HepG2 (cell line): ENCODE results near the gene FXYD4. TPM values are rescaled to one million over a fixed set of nuclear protein-coding genes. Genes with fewer than 3 reads are reported as not detected.

Experiments
- ATAC-seq: fragments of 200-7000 bp; cut with Tn5 transposase; 3 replicates; pipeline ENCODE4 v1.9.1; 2020; ENCODE audit warnings: mild to moderate bottlenecking, moderate library complexity
- BruUV-seq: library from RNA; stranded (reverse); fragments of 400-500 nt; replicated peaks from 2 replicates; lab custom pipeline; 2021; lab: Mats Ljungman, UMichigan
- CTCF ChIA-PET: fragments of 300-600 bp; formaldehyde crosslinking; extraction: SDS; loops from one replicate; lab custom pipeline; 2021; ENCODE audit warnings: low total read pairs, inconsistent platforms, low intra/inter-chr PET ratio; lab: Yijun Ruan, JAX
- POLR2A ChIA-PET: fragments of 350-600 bp; sonication (Branson Sonifier 250); formaldehyde crosslinking; loops from one replicate; lab custom pipeline; 2020; ENCODE audit warnings: antibody characterized with exemption, inconsistent platforms; lab: Yijun Ruan, JAX
- DNase-seq: peaks from one replicate; pipeline ENCODE4 v3.0.0-alpha.2; 2015; ENCODE audit warnings: low spot score
- FAIRE-seq: peaks from 3 replicates; lab custom pipeline; 2011; peaks lifted over from hg19 to GRCh38; lab: Jason Lieb, UNC
- H2AFZ ChIP-seq: one replicate; pipeline ENCODE4 v1.6.1; 2011; ENCODE audit warnings: low read length, inconsistent platforms
- H3K27ac ChIP-seq: fragments of 300-600 bp; 3 replicates; pipeline ENCODE4 v1.8.0; 2011; ENCODE audit warnings: mixed run types, mild to moderate bottlenecking, mixed read lengths, low read length, inconsistent platforms; ENCODE audit not compliant: insufficient read depth; ENCODE audit errors: extremely low read length
- H3K27me3 ChIP-seq, 2 experiments: fragments of 200-600 bp in 1 of 2; 2 replicates in 1 of 2; 3 replicates in 1 of 2; pipeline versions ENCODE4 v1.6.0 to v1.8.0; 2011; ENCODE audit warnings: low read length in 2 of 2, mild to moderate bottlenecking in 2 of 2, moderate library complexity in 2 of 2, inconsistent platforms in 1 of 2; ENCODE audit not compliant: insufficient read depth in 2 of 2, control insufficient read depth in 1 of 2
- H3K36me3 ChIP-seq, 2 experiments: fragments of 200-600 bp in 1 of 2; replicated peaks in 1 of 2; 2 replicates in 1 of 2; 3 replicates in 1 of 2; pipeline versions ENCODE4 v1.5.1 to v1.8.0; 2011; ENCODE audit warnings: low read length in 2 of 2, inconsistent platforms in 1 of 2; ENCODE audit not compliant: insufficient read depth in 2 of 2, control insufficient read depth in 1 of 2
- H3K4me1 ChIP-seq: 2 replicates; pipeline ENCODE4 v1.5.1; 2012; ENCODE audit warnings: low read length, inconsistent platforms; ENCODE audit not compliant: insufficient read depth
- H3K4me2 ChIP-seq: 2 replicates; pipeline ENCODE4 v1.6.0; 2011; ENCODE audit warnings: low read depth, low read length, inconsistent platforms
- H3K4me3 ChIP-seq, 3 experiments: fragments of 200-600 bp in 1 of 3; sonication (generic), shearing (Covaris generic) in 1 of 3; replicated peaks in 1 of 3; 2 replicates each; pipeline ENCODE4 v1.5.1; 2011 to 2016; ENCODE audit warnings: low read length in 3 of 3, inconsistent platforms in 2 of 3, low read depth in 2 of 3, mild to moderate bottlenecking in 2 of 3, control low read depth in 1 of 3, mixed read lengths in 1 of 3; ENCODE audit not compliant: insufficient read depth in 1 of 3
- H3K79me2 ChIP-seq: one replicate; pipeline ENCODE4 v1.6.1; 2011; ENCODE audit warnings: low read length, inconsistent platforms; ENCODE audit not compliant: insufficient read depth
- H3K9ac ChIP-seq: 2 replicates; pipeline ENCODE4 v1.6.0; 2011; ENCODE audit warnings: mild to moderate bottlenecking, low read depth, low read length, inconsistent platforms; ENCODE audit not compliant: insufficient read depth
- H3K9me3 ChIP-seq: 2 replicates; pipeline ENCODE4 v1.5.1; 2012; ENCODE audit warnings: mild to moderate bottlenecking, low read length
- H4K20me1 ChIP-seq: 2 replicates; pipeline ENCODE4 v1.6.0; 2011; ENCODE audit warnings: inconsistent platforms, mild to moderate bottlenecking, low read length, moderate library complexity; ENCODE audit not compliant: insufficient read depth
- GABPA ChIP-seq, 2 experiments: IDR thresholded peaks; 2 replicates each; pipeline ENCODE4 v1.6.1; 2011 to 2016; ENCODE audit warnings: low read depth in 2 of 2, low read length in 1 of 2, missing biosample characterization in 1 of 2, missing genetic modification characterization in 1 of 2
- RFX1 ChIP-seq: fragments of 450-650 bp; IDR thresholded peaks from 2 replicates; pipeline ENCODE4 v1.6.1; 2017
- SMYD3 ChIP-seq: sonication (generic); formaldehyde crosslinking; IDR thresholded peaks from 2 replicates; pipeline ENCODE4 v1.8.1; 2023; ENCODE audit warnings: mild to moderate bottlenecking, missing genetic modification reagents
- TCF7 ChIP-seq: sonication (generic); IDR thresholded peaks from 2 replicates; pipeline ENCODE4 v1.6.1; 2016; ENCODE audit warnings: antibody characterized with exemption, low read depth
- ZBTB2 ChIP-seq: sonication (generic); formaldehyde crosslinking; IDR thresholded peaks from 2 replicates; pipeline ENCODE4 v1.8.0; 2022; ENCODE audit warnings: low read depth, missing genetic modification reagents
- ZMYM2 ChIP-seq: sonication (generic); formaldehyde crosslinking; IDR thresholded peaks from 2 replicates; pipeline ENCODE4 v1.8.0; 2022; ENCODE audit warnings: mild to moderate bottlenecking, missing genetic modification reagents
- ZNF792 ChIP-seq: IDR thresholded peaks from 2 replicates; pipeline ENCODE4 v1.6.1; 2016
- WGBS: methylation state at CpG from one replicate; pipeline ENCODE4 v1.1.6; 2017; ENCODE audit warnings: low lambda C conversion rate; 5-methylcytosine and 5-hydroxymethylcytosine counted together
- in situ Hi-C: cut with HindIII; loops from 2 replicates; pipeline ENCODE4 v1.10.0; 2017; ENCODE audit warnings: low pct_unique_long_range_greater_than_20kb; ENCODE audit not compliant: extremely low pct_ligation_motif_present
- intact Hi-C: fragments of 100-400 bp; cut with micrococcal nuclease; formaldehyde crosslinking; loops from one replicate; pipeline ENCODE4 v1.10.0; 2022; ENCODE audit not compliant: unreplicated experiment
- polyA plus RNA-seq, 8 experiments: library from polyadenylated mRNA; depleted of rRNA in 3 of 8; stranded (reverse) in 7 of 8; unstranded in 1 of 8; fragments of >200 nt; fragmentation: Illumina TruSeq in 4 of 8; extraction: Trizol in 4 of 8; gene quantifications; 2 replicates each; pipeline versions ENCODE4 v1.2.1 to v1.2.3, GENCODE V29; 2011 to 2016; ENCODE audit warnings: low read depth in 4 of 8, missing spikeins in 1 of 8, mixed read lengths in 1 of 8; ENCODE audit not compliant: insufficient read depth in 1 of 8
- total RNA-seq, 5 experiments: library from RNA; depleted of rRNA; stranded (reverse); fragments of >200 nt; fragmentation: Illumina TruSeq; extraction: Trizol; gene quantifications; 2 replicates each; pipeline ENCODE4 v1.2.3, GENCODE V29; 2016; ENCODE audit warnings: low read depth in 1 of 5
- TF ChIP-seq, protein P1 (sequence below): sonication (generic); formaldehyde crosslinking; IDR thresholded peaks from 2 replicates; pipeline ENCODE4 v1.4.0; 2020; ENCODE audit warnings: missing genetic modification reagents
- TF ChIP-seq, protein P2 (sequence below): sonication (generic); formaldehyde crosslinking; IDR thresholded peaks from 2 replicates; pipeline ENCODE4 v1.5.1; 2020; ENCODE audit warnings: mild to moderate bottlenecking, missing genetic modification reagents

The FXYD4 gene
- total and polyA plus RNA-seq, 2 of the 13 experiments (the other 11 are each of a cell fraction or from before 2014, with no cell fraction given), result not detected

- DNase-seq (no peak), ATAC-seq (no peak), FAIRE-seq (no peak)
- Histone ChIP-seq H3K4me3 (no peak overlapping the region), H3K79me2 (no peaks in the 10 kb centered on the region), H4K20me1 (no peaks in the 10 kb centered on the region), H3K36me3 (no peaks in the 10 kb centered on the region), H3K9me3 (no peaks in the 10 kb centered on the region), H3K27ac (no peak overlapping the region), H3K27me3 (0 out of 5 replicates have a peak, but pooled peaks cover 0 to 8% of the 10 kb centered on the region in 2 experiments), H3K4me1 (peaks cover 17% of the 10 kb centered on the region), H2AFZ (no peak overlapping the region), H3K4me2 (no peak overlapping the region), H3K9ac (no peak overlapping the region)
- POLR2A ChIA-PET, result no interaction called here
- in situ Hi-C loops, result no loop called here
- BruUV-seq, result no TSS peak
- 4% methylated on average over 2 of the region's 2 CpGs for WGBS
- CTCF ChIA-PET, result no interaction called here
- TF ChIP-seq TCF7, result no peak
- TF ChIP-seq RFX1, result no peak
- no peak for TF ChIP-seq ZMYM2
- intact Hi-C loops, result no loop called here
Measured at GRCh38 chr10:43327171-43327570, 44.3 kb upstream of the FXYD4 start.

GRCh38 chr10:43327986-43328385, 43.5 kb upstream of the FXYD4 start:
- WGBS, result 27% methylated on average over 5 of the region's 5 CpGs
- POLR2A ChIA-PET, result no interaction called here
- CTCF ChIA-PET, result no interaction called here
- no peak for TF ChIP-seq ZBTB2 (CRISPR knock-in tag)
- no peak for TF ChIP-seq SMYD3 (CRISPR knock-in tag)
- TF ChIP-seq GABPA (IDR thresholded peaks at IDR 0.05; ENCODE audit: low read depth, low read length), result no peak
- no peak for TF ChIP-seq GABPA (CRISPR knock-in tag; IDR thresholded peaks at IDR 0.05; ENCODE audit: low read depth)
- no peak for TF ChIP-seq ZNF792
- TF ChIP-seq, protein P1, sequence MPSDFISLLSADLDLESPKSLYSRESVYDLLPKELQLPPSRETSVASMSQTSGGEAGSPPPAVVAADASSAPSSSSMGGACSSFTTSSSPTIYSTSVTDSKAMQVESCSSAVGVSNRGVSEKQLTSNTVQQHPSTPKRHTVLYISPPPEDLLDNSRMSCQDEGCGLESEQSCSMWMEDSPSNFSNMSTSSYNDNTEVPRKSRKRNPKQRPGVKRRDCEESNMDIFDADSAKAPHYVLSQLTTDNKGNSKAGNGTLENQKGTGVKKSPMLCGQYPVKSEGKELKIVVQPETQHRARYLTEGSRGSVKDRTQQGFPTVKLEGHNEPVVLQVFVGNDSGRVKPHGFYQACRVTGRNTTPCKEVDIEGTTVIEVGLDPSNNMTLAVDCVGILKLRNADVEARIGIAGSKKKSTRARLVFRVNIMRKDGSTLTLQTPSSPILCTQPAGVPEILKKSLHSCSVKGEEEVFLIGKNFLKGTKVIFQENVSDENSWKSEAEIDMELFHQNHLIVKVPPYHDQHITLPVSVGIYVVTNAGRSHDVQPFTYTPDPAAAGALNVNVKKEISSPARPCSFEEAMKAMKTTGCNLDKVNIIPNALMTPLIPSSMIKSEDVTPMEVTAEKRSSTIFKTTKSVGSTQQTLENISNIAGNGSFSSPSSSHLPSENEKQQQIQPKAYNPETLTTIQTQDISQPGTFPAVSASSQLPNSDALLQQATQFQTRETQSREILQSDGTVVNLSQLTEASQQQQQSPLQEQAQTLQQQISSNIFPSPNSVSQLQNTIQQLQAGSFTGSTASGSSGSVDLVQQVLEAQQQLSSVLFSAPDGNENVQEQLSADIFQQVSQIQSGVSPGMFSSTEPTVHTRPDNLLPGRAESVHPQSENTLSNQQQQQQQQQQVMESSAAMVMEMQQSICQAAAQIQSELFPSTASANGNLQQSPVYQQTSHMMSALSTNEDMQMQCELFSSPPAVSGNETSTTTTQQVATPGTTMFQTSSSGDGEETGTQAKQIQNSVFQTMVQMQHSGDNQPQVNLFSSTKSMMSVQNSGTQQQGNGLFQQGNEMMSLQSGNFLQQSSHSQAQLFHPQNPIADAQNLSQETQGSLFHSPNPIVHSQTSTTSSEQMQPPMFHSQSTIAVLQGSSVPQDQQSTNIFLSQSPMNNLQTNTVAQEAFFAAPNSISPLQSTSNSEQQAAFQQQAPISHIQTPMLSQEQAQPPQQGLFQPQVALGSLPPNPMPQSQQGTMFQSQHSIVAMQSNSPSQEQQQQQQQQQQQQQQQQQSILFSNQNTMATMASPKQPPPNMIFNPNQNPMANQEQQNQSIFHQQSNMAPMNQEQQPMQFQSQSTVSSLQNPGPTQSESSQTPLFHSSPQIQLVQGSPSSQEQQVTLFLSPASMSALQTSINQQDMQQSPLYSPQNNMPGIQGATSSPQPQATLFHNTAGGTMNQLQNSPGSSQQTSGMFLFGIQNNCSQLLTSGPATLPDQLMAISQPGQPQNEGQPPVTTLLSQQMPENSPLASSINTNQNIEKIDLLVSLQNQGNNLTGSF, result no peak
- TF ChIP-seq, protein P2, sequence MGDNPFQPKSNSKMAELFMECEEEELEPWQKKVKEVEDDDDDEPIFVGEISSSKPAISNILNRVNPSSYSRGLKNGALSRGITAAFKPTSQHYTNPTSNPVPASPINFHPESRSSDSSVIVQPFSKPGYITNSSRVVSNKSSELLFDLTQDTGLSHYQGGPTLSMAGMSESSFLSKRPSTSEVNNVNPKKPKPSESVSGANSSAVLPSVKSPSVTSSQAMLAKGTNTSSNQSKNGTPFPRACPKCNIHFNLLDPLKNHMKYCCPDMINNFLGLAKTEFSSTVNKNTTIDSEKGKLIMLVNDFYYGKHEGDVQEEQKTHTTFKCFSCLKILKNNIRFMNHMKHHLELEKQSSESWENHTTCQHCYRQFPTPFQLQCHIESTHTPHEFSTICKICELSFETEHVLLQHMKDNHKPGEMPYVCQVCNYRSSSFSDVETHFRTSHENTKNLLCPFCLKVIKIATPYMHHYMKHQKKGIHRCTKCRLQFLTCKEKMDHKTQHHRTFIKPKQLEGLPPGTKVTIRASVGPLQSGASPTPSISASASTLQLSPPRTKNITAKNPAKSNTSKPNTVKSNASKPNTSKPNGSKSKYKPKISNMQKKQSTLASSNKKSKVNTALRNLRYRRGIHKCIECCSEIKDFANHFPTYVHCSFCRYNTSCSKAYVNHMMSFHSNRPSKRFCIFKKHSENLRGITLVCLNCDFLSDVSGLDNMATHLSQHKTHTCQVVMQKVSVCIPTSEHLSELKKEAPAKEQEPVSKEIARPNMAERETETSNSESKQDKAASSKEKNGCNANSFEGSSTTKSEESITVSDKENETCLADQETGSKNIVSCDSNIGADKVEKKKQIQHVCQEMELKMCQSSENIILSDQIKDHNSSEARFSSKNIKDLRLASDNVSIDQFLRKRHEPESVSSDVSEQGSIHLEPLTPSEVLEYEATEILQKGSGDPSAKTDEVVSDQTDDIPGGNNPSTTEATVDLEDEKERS, result no peak

More at GRCh38 chr10:43327986-43328385, 43.5 kb upstream of the FXYD4 start:
- 0 out of 5 replicates have a peak, but pooled peaks cover 0 to 8% of the 10 kb centered on the region in 2 experiments for H3K27me3 ChIP-seq
- H3K9ac ChIP-seq, result no peak overlapping the region
- ATAC-seq (no peak), FAIRE-seq (no peak), DNase-seq (no peak)
- H3K9me3 ChIP-seq, result no peaks in the 10 kb centered on the region
- H3K4me1 ChIP-seq, result peaks cover 17% of the 10 kb centered on the region
- in situ Hi-C loops (no loop called here), intact Hi-C loops (no loop called here)
- no peaks in the 10 kb centered on the region for H3K36me3 ChIP-seq
- H3K4me3 ChIP-seq, result no peak overlapping the region
- BruUV-seq, result no TSS peak
- no peak overlapping the region for H3K4me2 ChIP-seq
- H2AFZ ChIP-seq, result no peak overlapping the region
- H4K20me1 ChIP-seq, result no peaks in the 10 kb centered on the region
- no peak overlapping the region for H3K27ac ChIP-seq
- no peaks in the 10 kb centered on the region for H3K79me2 ChIP-seq
